ENCODE data around the gene CD2AP.
"Not testable (repeated sequence)": the region's sequence is repeated elsewhere in the genome, so short reads cannot be mapped to it uniquely, and the experiment has no call there.

Gene CD2AP

GRCh38 chr6:47477497-47478232 lies at the start of gene CD2AP:
Gene CD2AP (plus strand): TSS chr6:47477789. CDS start chr6:47478245, 456 bp downstream.
- peak; percentile 96 for DNase-seq

GRCh38 chr6:47428288-47428687 lies 49.3 kb upstream of the CD2AP start:
- DNase-seq, result no peak

GRCh38 chr6:47428746-47429664 lies 48.6 kb upstream of the CD2AP start:
- no peak for DNase-seq

- DNase-seq, result no peak
Measured at GRCh38 chr6:47434372-47435253, 43.0 kb upstream of the CD2AP start.

- DNase-seq, result no peak
Measured at GRCh38 chr6:47435254-47435612, 42.4 kb upstream of the CD2AP start.

- no peak for DNase-seq
Measured at GRCh38 chr6:47437592-47437991, 40.0 kb upstream of the CD2AP start.

GRCh38 chr6:47438481-47439347 lies 38.9 kb upstream of the CD2AP start:
- no peak for DNase-seq

GRCh38 chr6:47439348-47439668 lies 38.3 kb upstream of the CD2AP start:
- no peak for DNase-seq

GRCh38 chr6:47440719-47441118 lies 36.9 kb upstream of the CD2AP start:
- DNase-seq, result peak; percentile 51

- DNase-seq, result not testable (repeated sequence)
Measured at GRCh38 chr6:47444964-47445363, 32.6 kb upstream of the CD2AP start.

GRCh38 chr6:47446669-47447330 lies 30.8 kb upstream of the CD2AP start:
- no peak for DNase-seq

GRCh38 chr6:47447722-47448121 lies 29.9 kb upstream of the CD2AP start:
- DNase-seq, result no peak

GRCh38 chr6:47451162-47451561 lies 26.4 kb upstream of the CD2AP start:
- DNase-seq, result no peak

GRCh38 chr6:47452899-47453298 lies 24.7 kb upstream of the CD2AP start:
- no peak for DNase-seq

GRCh38 chr6:47453372-47453936 lies 24.1 kb upstream of the CD2AP start:
- no peak for DNase-seq

- DNase-seq, result no peak
Measured at GRCh38 chr6:47454713-47455396, 22.7 kb upstream of the CD2AP start.

GRCh38 chr6:47455533-47456209 lies 21.9 kb upstream of the CD2AP start:
- no peak for DNase-seq

GRCh38 chr6:47456536-47456975 lies 21.0 kb upstream of the CD2AP start:
- DNase-seq, result no peak

- no peak for DNase-seq
Measured at GRCh38 chr6:47457370-47457769, 20.2 kb upstream of the CD2AP start.

GRCh38 chr6:47464052-47464451 lies 13.5 kb upstream of the CD2AP start:
- peak; percentile 50 for DNase-seq

All from NCI-H1105 (cell line).